OCI-LY7 (cell line): ENCODE measurements around the gene NELL1. TPM values are rescaled to one million over a fixed set of nuclear protein-coding genes. Genes with fewer than 3 reads are reported as not detected.

ENCODE experiments used
- BruUV-seq: library from RNA; stranded (reverse); fragments of 400-500 nt; replicated peaks from 2 replicates; lab custom pipeline; 2021; lab: Mats Ljungman, UMichigan
- CTCF ChIA-PET: fragments of 300-600 bp; sonication (Branson Sonifier 250); formaldehyde crosslinking; loops from one replicate; lab custom pipeline; 2022; ENCODE audit warnings: antibody characterized with exemption; ENCODE audit not compliant: unreplicated experiment; lab: Charles Lee
- POLR2A ChIA-PET: fragments of 300-600 bp; sonication (Branson Sonifier 250); formaldehyde crosslinking; loops from one replicate; lab custom pipeline; 2022; ENCODE audit warnings: antibody characterized with exemption; lab: Charles Lee
- DNase-seq: peaks from one replicate; pipeline ENCODE4 v3.0.0-alpha.2; 2015; ENCODE audit warnings: low spot score
- H2AFZ ChIP-seq: fragments of 200-600 bp; sonication (generic), shearing (Covaris generic); 2 replicates; pipeline ENCODE4 v1.6.1; 2014; ENCODE audit warnings: mild to moderate bottlenecking, antibody characterized with exemption, low read length, moderate library complexity
- H3K27ac ChIP-seq: fragments of 200-600 bp; sonication (generic); 2 replicates; pipeline ENCODE4 v1.5.1; 2014; ENCODE audit warnings: mixed run types, low read depth, mild to moderate bottlenecking, moderate library complexity, low read length, inconsistent platforms; ENCODE audit not compliant: poor library complexity, severe bottlenecking
- H3K36me3 ChIP-seq: fragments of 200-600 bp; sonication (generic); 2 replicates; pipeline ENCODE4 v1.6.1; 2014; ENCODE audit warnings: mild to moderate bottlenecking, antibody characterized with exemption, low read length, moderate library complexity, mixed read lengths; ENCODE audit not compliant: insufficient read depth
- H3K4me1 ChIP-seq: fragments of 200-600 bp; sonication (generic); 2 replicates; pipeline ENCODE4 v1.5.1; 2014; ENCODE audit warnings: mild to moderate bottlenecking, low read length; ENCODE audit not compliant: insufficient read depth, poor library complexity, severe bottlenecking
- H3K4me2 ChIP-seq: fragments of 200-600 bp; sonication (generic); 2 replicates; pipeline ENCODE4 v1.6.1; 2014; ENCODE audit warnings: mild to moderate bottlenecking, low read length
- H3K4me3 ChIP-seq: fragments of 200-600 bp; sonication (generic); 2 replicates; pipeline ENCODE4 v1.5.1; 2014; ENCODE audit warnings: mild to moderate bottlenecking, low read depth, low read length; ENCODE audit not compliant: poor library complexity, severe bottlenecking
- H3K79me2 ChIP-seq: fragments of 200-600 bp; sonication (generic); 2 replicates; pipeline ENCODE4 v1.6.1; 2016; ENCODE audit warnings: low read depth, mild to moderate bottlenecking, low read length, moderate library complexity, mixed read lengths; ENCODE audit not compliant: insufficient read depth
- H3K9me2 ChIP-seq: fragments of 200-600 bp; sonication (generic); 2 replicates; pipeline ENCODE4 v1.6.1; 2016; ENCODE audit warnings: mild to moderate bottlenecking, low read length, mixed read lengths; ENCODE audit not compliant: insufficient read depth
- H3K9me3 ChIP-seq: fragments of 200-600 bp; sonication (generic); 2 replicates; pipeline ENCODE4 v1.6.1; 2014; ENCODE audit warnings: mild to moderate bottlenecking, mixed run types, low read length, mixed read lengths
- H4K20me1 ChIP-seq: fragments of 200-600 bp; sonication (generic); 2 replicates; pipeline ENCODE4 v1.6.1; 2014; ENCODE audit warnings: mild to moderate bottlenecking, antibody characterized with exemption, low read length, moderate library complexity, mixed read lengths; ENCODE audit not compliant: insufficient read depth
- CTCF ChIP-seq: fragments of 200-600 bp; sonication (generic); conservative IDR thresholded peaks from 2 replicates; pipeline ENCODE4 v1.5.1; 2014; ENCODE audit warnings: mild to moderate bottlenecking, antibody characterized with exemption, low read length, moderate library complexity, mixed read lengths
- EZH2phosphoT487 ChIP-seq: fragments of 200-600 bp; sonication (generic); IDR thresholded peaks from 2 replicates; pipeline ENCODE4 v1.6.1; 2018; ENCODE audit warnings: low read depth, borderline replicate concordance, mild to moderate bottlenecking, mixed run types, antibody characterized with exemption, low read length, moderate library complexity, mixed read lengths
- intact Hi-C: fragments of 100-400 bp; cut with micrococcal nuclease; formaldehyde crosslinking; loops from one replicate; pipeline ENCODE4 v1.10.0; 2022; ENCODE audit not compliant: unreplicated experiment
- total RNA-seq, 2 experiments: library from RNA; depleted of rRNA in 1 of 2; stranded (reverse); fragments of >200 nt in 1 of 2; shearing (Covaris generic) in 1 of 2; gene quantifications; 2 replicates each; pipeline ENCODE4 v1.2.3, GENCODE V29; 2014 to 2022

Gene NELL1
- total RNA-seq, 2 experiments from 2014 or later: not detected

GRCh38 chr11:21421711-21422329 is 752.4 kb downstream of the NELL1 start:
- no peaks in the 10 kb centered on the region for H3K9me2 ChIP-seq
- no peak for DNase-seq
- no peak overlapping the region for H3K27ac ChIP-seq
- TF ChIP-seq EZH2phosphoT487: no peak
- TF ChIP-seq CTCF: no peak
- H3K9me3 ChIP-seq: no peaks in the 10 kb centered on the region
- H3K4me3 ChIP-seq: no peak overlapping the region
- H4K20me1 ChIP-seq: no peaks in the 10 kb centered on the region
- ChIA-PET CTCF (no interaction called here), POLR2A (interaction anchor here (0.7 kb wide), 1 partner anchor 77 kb away, joined by 3 read pairs; no protein-coding TSS in a partner anchor)
- no peak overlapping the region for H3K4me2 ChIP-seq
- H3K4me1 ChIP-seq: no peaks in the 10 kb centered on the region
- no peaks in the 10 kb centered on the region for H3K79me2 ChIP-seq
- intact Hi-C loops: no loop called here
- H3K36me3 ChIP-seq: no peaks in the 10 kb centered on the region
- BruUV-seq: no TSS peak
- H2AFZ ChIP-seq: no peak overlapping the region

GRCh38 chr11:21426931-21427330 is 757.5 kb downstream of the NELL1 start:
- DNase-seq: no peak
- H3K9me3 ChIP-seq: no peaks in the 10 kb centered on the region
- no peaks in the 10 kb centered on the region for H4K20me1 ChIP-seq
- CTCF ChIA-PET: no interaction called here
- H3K36me3 ChIP-seq: no peaks in the 10 kb centered on the region
- H3K79me2 ChIP-seq: no peaks in the 10 kb centered on the region
- no peak overlapping the region for H3K27ac ChIP-seq
- no peaks in the 10 kb centered on the region for H3K9me2 ChIP-seq
- no peaks in the 10 kb centered on the region for H3K4me1 ChIP-seq
- no peak overlapping the region for H2AFZ ChIP-seq
- intact Hi-C loops: no loop called here
- no peak overlapping the region for H3K4me3 ChIP-seq
- no TSS peak for BruUV-seq
- POLR2A ChIA-PET: interaction anchor here (0.5 kb wide), 1 partner anchor 24 kb away, joined by 3 read pairs; no protein-coding TSS in a partner anchor
- H3K4me2 ChIP-seq: no peak overlapping the region
- TF ChIP-seq EZH2phosphoT487 (no peak), CTCF (no peak)

GRCh38 chr11:21427726-21428125 is 758.3 kb downstream of the NELL1 start:
- intact Hi-C loops: no loop called here
- CTCF ChIA-PET: no interaction called here
- Histone ChIP-seq H4K20me1 (no peaks in the 10 kb centered on the region), H3K4me2 (no peak overlapping the region), H3K27ac (no peak overlapping the region), H3K4me3 (no peak overlapping the region), H3K36me3 (no peaks in the 10 kb centered on the region), H3K4me1 (no peaks in the 10 kb centered on the region), H3K9me2 (no peaks in the 10 kb centered on the region), H3K79me2 (no peaks in the 10 kb centered on the region), H2AFZ (no peak overlapping the region), H3K9me3 (no peaks in the 10 kb centered on the region)
- no TSS peak for BruUV-seq
- POLR2A ChIA-PET: interaction anchor here (0.7 kb wide), 1 partner anchor 10 kb away, joined by 3 read pairs; no protein-coding TSS in a partner anchor
- no peak for TF ChIP-seq EZH2phosphoT487
- no peak for TF ChIP-seq CTCF
- DNase-seq: no peak
